ENCODE measurements around the gene HECTD4.

Gene HECTD4

DNA sequence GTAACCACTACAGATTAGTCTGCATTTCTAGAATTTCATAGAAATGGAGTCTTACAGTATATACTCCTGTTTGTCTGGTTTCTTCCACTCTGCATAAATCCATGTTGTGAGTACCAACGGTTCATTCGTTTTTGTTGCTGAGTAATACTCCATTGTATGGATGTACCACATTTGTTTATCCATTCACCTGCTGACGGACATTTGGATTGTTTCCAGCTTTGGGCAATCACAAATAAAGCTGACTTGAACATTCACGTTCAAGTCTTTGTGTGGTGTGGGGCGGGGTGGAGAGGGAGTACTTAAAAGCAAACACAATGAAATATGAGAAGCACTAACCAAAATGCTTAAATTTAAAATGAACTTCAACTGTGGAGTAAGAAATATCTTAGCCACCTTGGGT, 7.1 kb downstream of the HECTD4 start:
- TF ChIP-seq, protein P1, sequence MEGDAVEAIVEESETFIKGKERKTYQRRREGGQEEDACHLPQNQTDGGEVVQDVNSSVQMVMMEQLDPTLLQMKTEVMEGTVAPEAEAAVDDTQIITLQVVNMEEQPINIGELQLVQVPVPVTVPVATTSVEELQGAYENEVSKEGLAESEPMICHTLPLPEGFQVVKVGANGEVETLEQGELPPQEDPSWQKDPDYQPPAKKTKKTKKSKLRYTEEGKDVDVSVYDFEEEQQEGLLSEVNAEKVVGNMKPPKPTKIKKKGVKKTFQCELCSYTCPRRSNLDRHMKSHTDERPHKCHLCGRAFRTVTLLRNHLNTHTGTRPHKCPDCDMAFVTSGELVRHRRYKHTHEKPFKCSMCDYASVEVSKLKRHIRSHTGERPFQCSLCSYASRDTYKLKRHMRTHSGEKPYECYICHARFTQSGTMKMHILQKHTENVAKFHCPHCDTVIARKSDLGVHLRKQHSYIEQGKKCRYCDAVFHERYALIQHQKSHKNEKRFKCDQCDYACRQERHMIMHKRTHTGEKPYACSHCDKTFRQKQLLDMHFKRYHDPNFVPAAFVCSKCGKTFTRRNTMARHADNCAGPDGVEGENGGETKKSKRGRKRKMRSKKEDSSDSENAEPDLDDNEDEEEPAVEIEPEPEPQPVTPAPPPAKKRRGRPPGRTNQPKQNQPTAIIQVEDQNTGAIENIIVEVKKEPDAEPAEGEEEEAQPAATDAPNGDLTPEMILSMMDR (IDR thresholded peaks at IDR 0.05; ENCODE audit: insufficient read depth, low read length, poor library complexity, severe bottlenecking), result no peak
- Histone ChIP-seq H3K27me3 (replicated peaks; ENCODE audit: control insufficient read depth, insufficient read depth, low read length) (no peaks in the 10 kb centered on the region), H3K4me3 (replicated peaks; ENCODE audit: low read depth, low read length) (no peak overlapping the region), H3K36me3 (ENCODE audit: control insufficient read depth, insufficient read depth, low read length) (no peaks in the 10 kb centered on the region)
- no peak for DNase-seq (ENCODE audit: extremely low read depth, insufficient read length)

- H3K4me3 ChIP-seq (replicated peaks; ENCODE audit: low read depth, low read length), result no peak overlapping the region
- no peaks in the 10 kb centered on the region for H3K27me3 ChIP-seq (replicated peaks; ENCODE audit: control insufficient read depth, insufficient read depth, low read length)
- DNase-seq (ENCODE audit: extremely low read depth, insufficient read length), result no peak
- TF ChIP-seq, protein P1 (IDR thresholded peaks at IDR 0.05; ENCODE audit: insufficient read depth, low read length, poor library complexity, severe bottlenecking), result no peak
- H3K36me3 ChIP-seq (ENCODE audit: control insufficient read depth, insufficient read depth, low read length), result no peaks in the 10 kb centered on the region
Measured at GRCh38 chr12:112374166-112374740, 8.0 kb downstream of the HECTD4 start.

DNA sequence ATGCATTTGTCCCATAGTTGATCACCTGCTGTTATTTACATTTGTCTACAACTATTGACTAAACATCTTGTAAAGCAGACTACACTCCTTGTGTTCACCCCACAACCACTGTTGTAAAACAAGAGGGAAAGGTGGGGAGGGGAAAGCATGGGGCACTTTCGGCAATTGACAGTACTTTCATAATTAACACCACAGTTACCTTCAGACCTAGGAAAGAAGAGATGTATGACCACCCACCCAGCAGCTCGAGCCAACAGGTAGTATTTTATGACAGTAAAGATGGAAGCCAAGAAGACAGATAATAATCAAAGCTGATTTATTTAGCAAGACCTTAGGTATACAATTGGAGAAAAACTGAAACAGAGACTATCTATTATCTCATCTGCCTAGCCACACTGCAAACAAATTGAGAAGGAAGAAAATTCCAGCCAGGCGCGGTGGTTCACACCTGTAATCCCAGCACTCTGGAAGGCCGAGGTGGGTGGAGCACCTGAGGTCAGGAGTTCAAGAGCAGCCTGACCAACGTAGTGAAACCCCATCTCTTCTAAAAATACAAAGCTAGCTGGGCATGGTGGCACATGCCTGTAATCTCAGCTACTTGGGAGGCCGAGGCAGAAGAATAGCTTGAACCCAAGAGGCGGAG, 11.2 kb downstream of the HECTD4 start:
- Histone ChIP-seq H3K4me3 (replicated peaks; ENCODE audit: low read depth, low read length) (no peak overlapping the region), H3K27me3 (replicated peaks; ENCODE audit: control insufficient read depth, insufficient read depth, low read length) (no peaks in the 10 kb centered on the region), H3K36me3 (ENCODE audit: control insufficient read depth, insufficient read depth, low read length) (no peaks in the 10 kb centered on the region)
- no peak for DNase-seq (ENCODE audit: extremely low read depth, insufficient read length)
- TF ChIP-seq, protein P1 (IDR thresholded peaks at IDR 0.05; ENCODE audit: insufficient read depth, low read length, poor library complexity, severe bottlenecking), result no peak

GRCh38 chr12:112370199-112370598, 12.0 kb downstream of the HECTD4 start:
- DNase-seq (ENCODE audit: extremely low read depth, insufficient read length), result no peak
- TF ChIP-seq, protein P1 (IDR thresholded peaks at IDR 0.05; ENCODE audit: insufficient read depth, low read length, poor library complexity, severe bottlenecking), result no peak
- H3K4me3 ChIP-seq (replicated peaks; ENCODE audit: low read depth, low read length), result no peak overlapping the region
- H3K27me3 ChIP-seq (replicated peaks; ENCODE audit: control insufficient read depth, insufficient read depth, low read length), result no peaks in the 10 kb centered on the region
- H3K36me3 ChIP-seq (ENCODE audit: control insufficient read depth, insufficient read depth, low read length), result no peaks in the 10 kb centered on the region

GRCh38 chr12:112368856-112369255, 13.4 kb downstream of the HECTD4 start:
- TF ChIP-seq, protein P1 (IDR thresholded peaks at IDR 0.05; ENCODE audit: insufficient read depth, low read length, poor library complexity, severe bottlenecking), result no peak
- DNase-seq (ENCODE audit: extremely low read depth, insufficient read length), result no peak
- H3K27me3 ChIP-seq (replicated peaks; ENCODE audit: control insufficient read depth, insufficient read depth, low read length), result no peaks in the 10 kb centered on the region
- H3K4me3 ChIP-seq (replicated peaks; ENCODE audit: low read depth, low read length), result no peak overlapping the region
- no peaks in the 10 kb centered on the region for H3K36me3 ChIP-seq (ENCODE audit: control insufficient read depth, insufficient read depth, low read length)
